GM12892 (cell line): ENCODE measurements around the gene REEP1.

Source experiments
- DNase-seq: peaks from one replicate; pipeline ENCODE4 v3.0.0; 2011; ENCODE audit not compliant: insufficient read length
- FAIRE-seq: peaks from 2 replicates; lab custom pipeline; 2011; peaks lifted over from hg19 to GRCh38; lab: Jason Lieb, UNC
- POLR2A ChIP-seq: IDR thresholded peaks from 2 replicates; pipeline ENCODE4 v1.6.1; 2011; ENCODE audit warnings: low read depth, low read length, control low read depth
- POLR2AphosphoS5 ChIP-seq: IDR thresholded peaks from 2 replicates; pipeline ENCODE4 v1.6.1; 2011; ENCODE audit warnings: low read depth, low read length, control low read depth
- TAF1 ChIP-seq: IDR thresholded peaks from 2 replicates; pipeline ENCODE4 v1.6.1; 2011; ENCODE audit warnings: low read depth, mild to moderate bottlenecking, control low read depth, low read length, borderline replicate concordance

REEP1 gene

GRCh38 chr2:86300496-86300895 is 36.9 kb downstream of the REEP1 start:
- TF ChIP-seq POLR2AphosphoS5 (no peak), POLR2A (no peak), TAF1 (no peak)
- DNase-seq: no peak
- FAIRE-seq: no peak

GRCh38 chr2:86298411-86299390 is 38.7 kb downstream of the REEP1 start:
- FAIRE-seq: no peak
- TF ChIP-seq POLR2AphosphoS5 (no peak), POLR2A (no peak)
- no peak for DNase-seq

GRCh38 chr2:86297382-86298147 is 39.9 kb downstream of the REEP1 start:
- TF ChIP-seq POLR2A (no peak), POLR2AphosphoS5 (no peak), TAF1 (no peak)
- FAIRE-seq (no peak), DNase-seq (no peak)

GRCh38 chr2:86296947-86297346 is 40.5 kb downstream of the REEP1 start:
- FAIRE-seq (no peak), DNase-seq (no peak)
- TF ChIP-seq TAF1 (no peak), POLR2AphosphoS5 (no peak), POLR2A (no peak)

- TF ChIP-seq TAF1: no peak
- TF ChIP-seq POLR2A: no peak
- TF ChIP-seq POLR2AphosphoS5: no peak
- DNase-seq (no peak), FAIRE-seq (no peak)
Observed at GRCh38 chr2:86295066-86295465, 42.4 kb downstream of the REEP1 start.

- DNase-seq (no peak), FAIRE-seq (no peak)
- no peak for TF ChIP-seq POLR2A
- no peak for TF ChIP-seq POLR2AphosphoS5
- no peak for TF ChIP-seq TAF1
Observed at GRCh38 chr2:86293612-86294011, 43.8 kb downstream of the REEP1 start.

- no peak for FAIRE-seq
- no peak for DNase-seq
- TF ChIP-seq POLR2AphosphoS5: no peak
- no peak for TF ChIP-seq POLR2A
- TF ChIP-seq TAF1: no peak
Observed at GRCh38 chr2:86292571-86293515, 44.6 kb downstream of the REEP1 start.

- FAIRE-seq (no peak), DNase-seq (no peak)
- TF ChIP-seq POLR2A (no peak), POLR2AphosphoS5 (no peak), TAF1 (no peak)
Observed at GRCh38 chr2:86291328-86291662, 46.1 kb downstream of the REEP1 start.

GRCh38 chr2:86290596-86291327 is 46.7 kb downstream of the REEP1 start:
- FAIRE-seq (no peak), DNase-seq (no peak)
- TF ChIP-seq POLR2A: no peak
- no peak for TF ChIP-seq TAF1
- TF ChIP-seq POLR2AphosphoS5: no peak

- FAIRE-seq (no peak), DNase-seq (no peak)
- no peak for TF ChIP-seq POLR2A
- TF ChIP-seq POLR2AphosphoS5: no peak
- TF ChIP-seq TAF1: no peak
Observed at GRCh38 chr2:86286516-86286915, 50.9 kb downstream of the REEP1 start.

GRCh38 chr2:86285981-86286380 is 51.4 kb downstream of the REEP1 start:
- FAIRE-seq (no peak), DNase-seq (no peak)
- TF ChIP-seq TAF1 (no peak), POLR2A (no peak), POLR2AphosphoS5 (no peak)
